NCI-H526 (cell line): ENCODE results near the gene FAM47E.

ENCODE experiments used
- DNase-seq, 2 experiments: peaks; one replicate each; lab custom pipeline; 2025; lab: John Stamatoyannopoulos, UW

Gene FAM47E

GRCh38 chr4:76251441-76252270, at the start of gene FAM47E:
TSS of gene FAM47E (plus strand) at chr4:76251721. CDS start at chr4:76251747, 26 bp downstream.
- DNase-seq = peak; percentile 52 to 78

- DNase-seq = no peak
These were observed 48.0 kb upstream of the FAM47E start for GRCh38 chr4:76203541-76203940.

GRCh38 chr4:76204936-76205335, 46.6 kb upstream of the FAM47E start:
- DNase-seq = no peak

GRCh38 chr4:76205476-76205875, 46.0 kb upstream of the FAM47E start:
- no peak for DNase-seq

GRCh38 chr4:76206222-76206942, 45.1 kb upstream of the FAM47E start:
- DNase-seq = no peak

- DNase-seq = no peak
These were observed 44.0 kb upstream of the FAM47E start for GRCh38 chr4:76207549-76207948.

- DNase-seq = peak in 1 of 2 experiments; percentile 17
These were observed 43.3 kb upstream of the FAM47E start for GRCh38 chr4:76208005-76208765.

- no peak for DNase-seq
These were observed 41.6 kb upstream of the FAM47E start for GRCh38 chr4:76209881-76210280.

- DNase-seq = no peak
These were observed 41.1 kb upstream of the FAM47E start for GRCh38 chr4:76210452-76210851.

GRCh38 chr4:76211769-76212708, 39.5 kb upstream of the FAM47E start:
- no peak for DNase-seq

- peak in 1 of 2 experiments; percentile 16 for DNase-seq
These were observed 38.6 kb upstream of the FAM47E start for GRCh38 chr4:76212851-76213414.

GRCh38 chr4:76213415-76214176, 37.9 kb upstream of the FAM47E start, which contains the start of gene SCARB2:
TSS of gene SCARB2 (minus strand) at chr4:76213824. CDS start at chr4:76213543, 281 bp downstream.
- peak; percentile 37 to 85 for DNase-seq

GRCh38 chr4:76214177-76214675, 37.3 kb upstream of the FAM47E start:
- DNase-seq = peak in 1 of 2 experiments; percentile 16

GRCh38 chr4:76215077-76215476, 36.4 kb upstream of the FAM47E start:
- DNase-seq = no peak

GRCh38 chr4:76216524-76216923, 35.0 kb upstream of the FAM47E start:
- no peak for DNase-seq

GRCh38 chr4:76216975-76217814, 34.3 kb upstream of the FAM47E start:
- peak in 1 of 2 experiments; percentile 21 for DNase-seq

- DNase-seq = no peak
These were observed 32.0 kb upstream of the FAM47E start for GRCh38 chr4:76219299-76220055.

- DNase-seq = no peak
These were observed 27.4 kb upstream of the FAM47E start for GRCh38 chr4:76224171-76224570.
